H1 (cell line): ENCODE results near the gene CGRRF1. TPM values are rescaled to one million over a fixed set of nuclear protein-coding genes. Genes with fewer than 3 reads are reported as not detected.

Experiments
- CTCF ChIA-PET: fragments of 300-600 bp; sonication (Branson Sonifier 250); formaldehyde crosslinking; loops from one replicate; lab custom pipeline; 2021; ENCODE audit not compliant: partially characterized antibody; lab: Charles Lee
- POLR2A ChIA-PET: fragments of 300-600 bp; sonication (Branson Sonifier 250); formaldehyde crosslinking; loops from one replicate; lab custom pipeline; 2021; ENCODE audit warnings: inconsistent platforms; ENCODE audit not compliant: partially characterized antibody; lab: Charles Lee
- DNase-seq, 2 experiments: peaks; one replicate each; pipeline versions ENCODE4 v3.0.0 to v3.0.0-alpha.2; 2010 to 2022; ENCODE audit warnings: low spot score in 2 of 2, low read depth in 1 of 2, mixed read lengths in 1 of 2
- FAIRE-seq: peaks from 2 replicates; lab custom pipeline; 2011; peaks lifted over from hg19 to GRCh38; lab: Jason Lieb, UNC
- H2AFZ ChIP-seq: 2 replicates; pipeline ENCODE4 v1.8.1; 2012; ENCODE audit warnings: low read length, inconsistent platforms
- H2AK5ac ChIP-seq: 2 replicates; pipeline ENCODE4 v1.6.1; 2013; ENCODE audit warnings: low read depth, low read length
- H2BK120ac ChIP-seq: replicated peaks from 2 replicates; pipeline ENCODE3; 2013; ENCODE audit warnings: low read depth, low read length, inconsistent platforms
- H2BK12ac ChIP-seq: 2 replicates; pipeline ENCODE4 v1.6.1; 2013; ENCODE audit warnings: low read depth, low read length
- H2BK15ac ChIP-seq: 2 replicates; pipeline ENCODE4 v1.6.1; 2013; ENCODE audit warnings: low read length
- H2BK20ac ChIP-seq: 2 replicates; pipeline ENCODE4 v1.6.1; 2013; ENCODE audit warnings: low read length
- H2BK5ac ChIP-seq: 2 replicates; pipeline ENCODE4 v1.6.1; 2013; ENCODE audit warnings: low read depth, low read length
- H3K14ac ChIP-seq: 2 replicates; pipeline ENCODE4 v1.6.1; 2013; ENCODE audit warnings: inconsistent platforms; ENCODE audit not compliant: insufficient read length
- H3K18ac ChIP-seq: 2 replicates; pipeline ENCODE4 v1.6.1; 2013; ENCODE audit warnings: low read length; ENCODE audit errors: extremely low read depth
- H3K23ac ChIP-seq: 2 replicates; pipeline ENCODE4 v1.6.1; 2013; ENCODE audit warnings: inconsistent platforms; ENCODE audit not compliant: insufficient read length
- H3K23me2 ChIP-seq: 2 replicates; pipeline ENCODE4 v1.6.1; 2013; ENCODE audit warnings: low read depth, low read length
- H3K27ac ChIP-seq: 2 replicates; pipeline ENCODE4 v1.6.1; 2011; ENCODE audit warnings: low read depth, low read length, inconsistent platforms
- H3K27me3 ChIP-seq, 4 experiments: replicated peaks in 1 of 4; 1 replicate in 1 of 4; 2 replicates in 3 of 4; pipeline versions ENCODE4 v1.6.1 to v1.8.1; 2011 to 2013; ENCODE audit warnings: low read length in 3 of 4, mild to moderate bottlenecking in 3 of 4, inconsistent platforms in 2 of 4, mixed read lengths in 2 of 4, moderate library complexity in 1 of 4; ENCODE audit not compliant: control insufficient read depth in 3 of 4, insufficient read depth in 3 of 4; ENCODE audit errors: extremely low read depth in 1 of 4
- H3K36me3 ChIP-seq, 4 experiments: 2 replicates each; pipeline versions ENCODE4 v1.6.1 to v1.8.1; 2011 to 2013; ENCODE audit warnings: mild to moderate bottlenecking in 4 of 4, low read length in 3 of 4, moderate library complexity in 2 of 4, control low read depth in 1 of 4, inconsistent platforms in 1 of 4; ENCODE audit not compliant: insufficient read depth in 4 of 4, control insufficient read depth in 2 of 4
- H3K4ac ChIP-seq: replicated peaks from 2 replicates; pipeline ENCODE3; 2013; ENCODE audit warnings: low read length, low read depth, mixed read lengths, inconsistent platforms; ENCODE audit not compliant: insufficient read length
- H3K4me1 ChIP-seq, 4 experiments: replicated peaks in 1 of 4; 1 replicate in 1 of 4; 2 replicates in 3 of 4; pipeline versions ENCODE4 v1.6.1 to v1.8.1; 2011 to 2013; ENCODE audit warnings: low read length in 3 of 4, inconsistent platforms in 2 of 4, mixed read lengths in 1 of 4; ENCODE audit not compliant: insufficient read depth in 4 of 4, control insufficient read depth in 3 of 4
- H3K4me2 ChIP-seq, 2 experiments: 2 replicates each; pipeline versions ENCODE4 v1.6.1 to v1.8.1; 2011 to 2013; ENCODE audit warnings: low read depth in 2 of 2, low read length in 2 of 2, control low read depth in 1 of 2, inconsistent platforms in 1 of 2, mild to moderate bottlenecking in 1 of 2; ENCODE audit not compliant: insufficient read depth in 1 of 2
- H3K4me3 ChIP-seq, 4 experiments: fragments of 200-600, 300-600 bp in 1 of 4; sonication (generic), shearing (Covaris generic), sonication (Bioruptor Twin) in 1 of 4; 2 replicates each; pipeline versions ENCODE4 v1.5.1 to v1.8.1; 2011 to 2016; ENCODE audit warnings: low read length in 4 of 4, low read depth in 3 of 4, control low read depth in 2 of 4, inconsistent platforms in 2 of 4, mild to moderate bottlenecking in 2 of 4, mixed read lengths in 1 of 4, moderate library complexity in 1 of 4; ENCODE audit not compliant: insufficient read depth in 2 of 4; ENCODE audit errors: extremely low read depth in 1 of 4
- H3K56ac ChIP-seq: replicated peaks from 2 replicates; pipeline ENCODE3; 2013; ENCODE audit warnings: low read depth, mild to moderate bottlenecking, mixed read lengths, low read length, inconsistent platforms; ENCODE audit not compliant: insufficient read length
- H3K79me1 ChIP-seq: 2 replicates; pipeline ENCODE4 v1.6.1; 2013; ENCODE audit warnings: low read depth, low read length, control low read depth
- H3K79me2 ChIP-seq, 2 experiments: 2 replicates each; pipeline versions ENCODE4 v1.6.1 to v1.8.1; 2012 to 2013; ENCODE audit warnings: low read length in 2 of 2, mild to moderate bottlenecking in 2 of 2, inconsistent platforms in 1 of 2; ENCODE audit not compliant: insufficient read depth in 2 of 2, control insufficient read depth in 1 of 2
- H3K9ac ChIP-seq, 4 experiments: replicated peaks in 1 of 4; 1 replicate in 1 of 4; 2 replicates in 3 of 4; pipeline versions ENCODE4 v1.6.1 to v1.8.1; 2011 to 2013; ENCODE audit warnings: low read depth in 3 of 4, low read length in 3 of 4, control low read depth in 2 of 4, mild to moderate bottlenecking in 2 of 4, moderate library complexity in 2 of 4, inconsistent platforms in 1 of 4; ENCODE audit errors: extremely low read depth in 1 of 4
- H3K9me3 ChIP-seq, 2 experiments: 2 replicates each; pipeline versions ENCODE4 v1.6.1 to v1.8.1; 2012 to 2013; ENCODE audit warnings: mild to moderate bottlenecking in 2 of 2, moderate library complexity in 2 of 2, control low read depth in 1 of 2, inconsistent platforms in 1 of 2, low read depth in 1 of 2, low read length in 1 of 2, mixed read lengths in 1 of 2; ENCODE audit not compliant: insufficient read depth in 2 of 2
- H4K20me1 ChIP-seq, 2 experiments: replicated peaks in 1 of 2; 2 replicates each; pipeline versions ENCODE3 to v1.8.1; 2011 to 2013; ENCODE audit warnings: inconsistent platforms in 2 of 2, low read length in 2 of 2, mild to moderate bottlenecking in 1 of 2; ENCODE audit not compliant: insufficient read depth in 2 of 2, control insufficient read depth in 1 of 2
- H4K5ac ChIP-seq: 2 replicates; pipeline ENCODE4 v1.6.1; 2013; ENCODE audit warnings: low read length, low read depth, mixed read lengths, inconsistent platforms; ENCODE audit not compliant: insufficient read length
- H4K8ac ChIP-seq: 2 replicates; pipeline ENCODE4 v1.8.0; 2013; ENCODE audit warnings: mild to moderate bottlenecking, moderate library complexity, low read length, inconsistent platforms; ENCODE audit not compliant: insufficient read depth; ENCODE audit errors: extremely low read depth
- H4K91ac ChIP-seq: replicated peaks from 2 replicates; pipeline ENCODE3; 2013; ENCODE audit warnings: low read length, mixed read lengths, inconsistent platforms; ENCODE audit not compliant: insufficient read length
- ASH2L ChIP-seq: fragments of 200-600, 300-600 bp; sonication (generic); IDR thresholded peaks from one replicate; pipeline ENCODE4 v1.7.1; 2017; ENCODE audit warnings: low read length
- BACH1 ChIP-seq: IDR thresholded peaks from 2 replicates; pipeline ENCODE4 v1.6.1; 2012; ENCODE audit warnings: low read length, improper control_type of control experiment
- BRCA1 ChIP-seq: IDR thresholded peaks from 2 replicates; pipeline ENCODE4 v1.6.1; 2012; ENCODE audit warnings: low read depth, low read length, improper control_type of control experiment
- CHD1 ChIP-seq: IDR thresholded peaks from 2 replicates; pipeline ENCODE4 v1.6.1; 2012; ENCODE audit warnings: low read depth, low read length, improper control_type of control experiment
- CTBP2 ChIP-seq: IDR thresholded peaks from 2 replicates; pipeline ENCODE4 v1.7.0; 2011; ENCODE audit warnings: borderline replicate concordance, mild to moderate bottlenecking, moderate library complexity, mixed read lengths, low read length; ENCODE audit not compliant: insufficient read depth, insufficient read length
- EP300 ChIP-seq, 2 experiments: IDR thresholded peaks; 1 replicate in 1 of 2; 2 replicates in 1 of 2; pipeline ENCODE4 v1.6.1; 2011 to 2012; ENCODE audit warnings: low read depth in 2 of 2, low read length in 2 of 2, mild to moderate bottlenecking in 2 of 2, borderline replicate concordance in 1 of 2, inconsistent platforms in 1 of 2, moderate library complexity in 1 of 2
- JUN ChIP-seq: IDR thresholded peaks from 2 replicates; pipeline ENCODE4 v1.6.1; 2011; ENCODE audit warnings: low read depth, mild to moderate bottlenecking, improper control_type of control experiment, low read length
- KDM5A ChIP-seq: fragments of 200-600 bp; IDR thresholded peaks from 2 replicates; pipeline ENCODE4 v1.7.1; 2012; ENCODE audit warnings: mild to moderate bottlenecking, low read length, inconsistent platforms, mixed read lengths
- MAFK ChIP-seq: IDR thresholded peaks from 2 replicates; pipeline ENCODE4 v1.6.1; 2012; ENCODE audit warnings: low read depth, mild to moderate bottlenecking, improper control_type of control experiment, low read length
- POLR2A ChIP-seq, 2 experiments: IDR thresholded peaks; 1 replicate in 1 of 2; 2 replicates in 1 of 2; pipeline ENCODE4 v1.6.1; 2011; ENCODE audit warnings: low read depth in 2 of 2, low read length in 2 of 2, mild to moderate bottlenecking in 2 of 2; ENCODE audit errors: control extremely low read depth in 1 of 2
- RAD21 ChIP-seq, 2 experiments: IDR thresholded peaks in 1 of 2; conservative IDR thresholded peaks in 1 of 2; 2 replicates each; pipeline ENCODE4 v1.6.1; 2011; ENCODE audit warnings: low read depth in 2 of 2, low read length in 2 of 2, improper control_type of control experiment in 1 of 2, inconsistent platforms in 1 of 2, mild to moderate bottlenecking in 1 of 2, moderate library complexity in 1 of 2
- SIN3A ChIP-seq, 2 experiments: IDR thresholded peaks in 1 of 2; conservative IDR thresholded peaks in 1 of 2; 2 replicates each; pipeline ENCODE4 v1.6.1; 2011 to 2012; ENCODE audit warnings: low read length in 2 of 2, improper control_type of control experiment in 1 of 2, low read depth in 1 of 2, mild to moderate bottlenecking in 1 of 2
- SIRT6 ChIP-seq: IDR thresholded peaks from one replicate; pipeline ENCODE4 v1.7.1; 2012; ENCODE audit warnings: low read length, inconsistent platforms
- SP1 ChIP-seq: IDR thresholded peaks from 2 replicates; pipeline ENCODE4 v1.6.1; 2011; ENCODE audit warnings: low read depth, low read length
- ZNF274 ChIP-seq: IDR thresholded peaks from 2 replicates; pipeline ENCODE4 v1.7.0; 2012; ENCODE audit warnings: low read length, borderline replicate concordance; ENCODE audit errors: extremely low read depth
- whole genome bisulfite sequencing, 2 experiments: shearing (Covaris generic) in 1 of 2; methylation state at CpG; one replicate each; pipeline versions ENCODE4 v1.1.6 to v1.1.7; 2013 to 2015; ENCODE audit warnings: low lambda C conversion rate in 2 of 2, mixed read lengths in 2 of 2, inconsistent platforms in 1 of 2, low coverage in 1 of 2, missing lambda C conversion rate in 1 of 2; ENCODE audit not compliant: insufficient replicate concordance in 2 of 2, insufficient coverage in 1 of 2, insufficient read length in 1 of 2; ENCODE audit errors: extremely low coverage in 1 of 2, missing lambda C conversion rate in 1 of 2; 5-methylcytosine and 5-hydroxymethylcytosine counted together
- polyA plus RNA-seq, 7 experiments: library from polyadenylated mRNA; depleted of rRNA in 3 of 7; stranded (reverse) in 5 of 7; unstranded in 2 of 7; fragments of >200 nt in 5 of 7; fragments of 200-250 nt in 2 of 7; gene quantifications; 1 replicate in 5 of 7; 2 replicates in 1 of 7; 4 replicates in 1 of 7; pipeline versions ENCODE4 v1.2.1 to v1.2.3, GENCODE V29; 2011 to 2013; ENCODE audit warnings: missing spikeins in 2 of 7, mixed read lengths in 2 of 7
- total RNA-seq: library from RNA; stranded (reverse); fragmentation: NEBNext Ultra II Directional; extraction: Animal tissue kit (Norgen Biotek cat#: 25700); gene quantifications from 2 replicates; pipeline ENCODE4 v1.2.1, GENCODE V29; 2021

CGRRF1 gene
- total and polyA plus RNA-seq, 2 of the 8 experiments (the other 6 are each of a cell fraction or from before 2014, with no cell fraction given) = 7.4 to 20.2 TPM

GRCh38 chr14:54498579-54498978 is 11.1 kb upstream of the CGRRF1 start:
- Histone ChIP-seq H3K9me3 (no peaks in the 10 kb centered on the region), H4K5ac (no peak overlapping the region), H3K4me1 (no peaks in the 10 kb centered on the region; a peak in 1 of 7 replicates), H2AK5ac (no peak overlapping the region), H3K14ac (no peak overlapping the region), H2BK15ac (no peak overlapping the region), H4K20me1 (no peaks in the 10 kb centered on the region), H3K36me3 (no peaks in the 10 kb centered on the region), H3K23ac (no peak overlapping the region), H3K9ac (no peak overlapping the region), H2BK12ac (no peak overlapping the region), H3K18ac (no peak overlapping the region), H3K27me3 (no peaks in the 10 kb centered on the region), H2BK20ac (no peak overlapping the region), H3K4ac (no peak overlapping the region), H4K91ac (no peak overlapping the region), H3K79me1 (no peaks in the 10 kb centered on the region), H3K23me2 (no peaks in the 10 kb centered on the region), H3K27ac (no peak overlapping the region), H2BK120ac (no peak overlapping the region), H3K79me2 (no peaks in the 10 kb centered on the region), H2AFZ (0 out of 2 replicates have a peak overlapping the region, but pooled peaks have one; percentile 45), H3K4me3 (no peak overlapping the region), H4K8ac (no peak overlapping the region), H3K56ac (no peak overlapping the region), H3K4me2 (no peak overlapping the region), H2BK5ac (no peak overlapping the region)
- CTCF ChIA-PET = no interaction called here
- POLR2A ChIA-PET = interaction anchor here (1.6 kb wide), 1 partner anchor 10 kb away, joined by 3 read pairs; the partner anchor contains the start of gene GMFB
- DNase-seq = no peak
- WGBS, 2 experiments = 91% methylated on average over 7 of the region's 7 CpGs; no CpG with 5 or more reads in 1 of the 2 experiments
- FAIRE-seq = no peak
- TF ChIP-seq ASH2L (no peak), BACH1 (no peak), BRCA1 (no peak), SP1 (no peak), POLR2A (IDR thresholded peaks at IDR 0.05; ENCODE audit: control extremely low read depth in 1 of 2, low read depth in 2 of 2, low read length in 2 of 2) (no peak), JUN (no peak), CHD1 (no peak), MAFK (no peak), SIN3A (conservative IDR thresholded peaks at IDR 0.05 in 1 of 2, IDR thresholded peaks at IDR 0.05 in 1 of 2; ENCODE audit: low read depth in 1 of 2, low read length in 2 of 2) (no peak), CTBP2 (no peak), SIRT6 (no peak), ZNF274 (no peak), RAD21 (IDR thresholded peaks at IDR 0.05 in 1 of 2, conservative IDR thresholded peaks at IDR 0.05 in 1 of 2; ENCODE audit: low read depth in 2 of 2, low read length in 2 of 2) (no peak), EP300 (IDR thresholded peaks at IDR 0.05; ENCODE audit: borderline replicate concordance in 1 of 2, low read depth in 2 of 2, low read length in 2 of 2) (no peak), KDM5A (no peak)
